LHCN-M2 (cell line): ENCODE measurements around the gene MEGF6. TPM values are rescaled to one million over a fixed set of nuclear protein-coding genes. Genes with fewer than 3 reads are reported as not detected.

Experiments
- DNase-seq: peaks from one replicate; pipeline ENCODE4 v3.0.0-alpha.2; 2012; ENCODE audit warnings: low read depth
- total RNA-seq: library from RNA; depleted of rRNA; stranded (reverse); fragments of >200 nt; gene quantifications from 2 replicates; pipeline ENCODE4 v1.2.3, GENCODE V29; 2014

Gene MEGF6
- total RNA-seq, 1 experiment from 2014 or later = 0.11 TPM

DNA sequence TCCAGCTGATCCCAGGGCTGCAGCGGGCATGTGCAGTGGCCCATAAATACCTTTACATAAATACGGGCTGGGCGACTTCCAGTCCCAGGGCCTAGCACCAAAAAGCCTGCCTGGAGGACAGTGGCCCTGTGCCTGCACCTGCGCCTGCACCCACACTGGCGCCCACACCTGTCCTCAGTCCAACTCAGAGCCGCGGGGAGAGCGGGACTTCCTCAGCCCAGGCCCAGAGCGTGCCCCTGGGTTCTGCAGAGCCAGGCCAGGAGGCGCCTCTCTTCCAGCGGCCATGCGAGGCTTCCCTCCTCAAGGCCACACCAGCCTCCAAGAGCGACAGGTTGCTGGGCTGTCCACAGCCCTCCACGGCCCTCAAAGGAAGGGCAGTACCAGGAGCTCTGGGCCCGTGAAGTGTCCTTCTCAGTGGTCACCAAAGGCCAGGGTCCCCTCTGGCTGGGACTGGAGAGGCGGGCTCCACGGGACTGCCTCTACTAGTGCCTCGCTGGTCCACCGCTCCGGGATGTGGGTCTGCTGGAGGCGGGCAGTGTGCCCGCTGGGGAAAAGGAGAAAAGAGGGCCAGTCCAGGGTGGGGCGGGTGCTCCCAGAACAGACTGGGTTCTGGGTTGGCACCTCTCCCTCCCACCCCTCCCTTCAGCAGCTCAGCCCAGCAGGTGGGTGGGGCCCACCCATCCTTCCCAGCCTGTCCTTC is 121.1 kb downstream of the MEGF6 start:
- DNase-seq = no peak

DNA sequence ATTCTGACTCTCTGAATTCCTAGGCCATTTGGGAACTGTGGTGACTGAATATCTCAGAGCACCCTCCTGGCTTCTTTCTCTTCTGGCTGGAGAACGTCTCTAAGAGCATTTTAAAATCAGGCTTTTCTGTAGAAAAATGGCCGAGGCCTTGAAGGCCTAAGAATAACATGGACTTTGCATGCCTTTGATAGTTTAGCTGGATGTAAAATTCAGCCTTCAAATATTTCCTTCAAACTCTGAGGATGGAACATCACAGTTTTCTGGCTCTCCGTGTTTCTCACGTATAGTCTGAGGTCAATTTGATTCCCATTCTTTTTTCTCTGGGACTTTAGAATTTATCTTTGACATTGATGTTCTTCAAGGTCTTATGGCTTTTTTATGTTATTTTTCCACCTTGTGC is 122.9 kb downstream of the MEGF6 start:
- no peak for DNase-seq

DNA sequence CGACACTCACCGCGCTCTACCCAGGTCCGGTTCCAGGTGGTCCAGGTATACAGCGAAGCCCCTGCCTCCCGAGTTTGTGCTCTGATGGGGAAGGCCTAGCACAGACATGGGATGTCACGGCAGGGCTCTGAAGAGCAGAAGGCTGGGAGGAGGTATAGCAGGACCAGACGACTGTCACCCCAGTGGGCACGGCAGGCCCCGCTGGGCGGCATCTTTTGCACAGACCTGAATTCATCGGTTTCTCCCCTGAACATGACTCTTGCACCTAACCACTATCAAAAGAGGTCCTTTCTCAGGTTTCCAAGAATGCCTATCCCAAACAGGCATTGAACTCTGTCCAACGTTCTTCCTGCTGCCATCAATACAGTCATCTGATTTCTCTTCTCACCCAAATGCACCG is 126.3 kb downstream of the MEGF6 start:
- DNase-seq = no peak

DNA sequence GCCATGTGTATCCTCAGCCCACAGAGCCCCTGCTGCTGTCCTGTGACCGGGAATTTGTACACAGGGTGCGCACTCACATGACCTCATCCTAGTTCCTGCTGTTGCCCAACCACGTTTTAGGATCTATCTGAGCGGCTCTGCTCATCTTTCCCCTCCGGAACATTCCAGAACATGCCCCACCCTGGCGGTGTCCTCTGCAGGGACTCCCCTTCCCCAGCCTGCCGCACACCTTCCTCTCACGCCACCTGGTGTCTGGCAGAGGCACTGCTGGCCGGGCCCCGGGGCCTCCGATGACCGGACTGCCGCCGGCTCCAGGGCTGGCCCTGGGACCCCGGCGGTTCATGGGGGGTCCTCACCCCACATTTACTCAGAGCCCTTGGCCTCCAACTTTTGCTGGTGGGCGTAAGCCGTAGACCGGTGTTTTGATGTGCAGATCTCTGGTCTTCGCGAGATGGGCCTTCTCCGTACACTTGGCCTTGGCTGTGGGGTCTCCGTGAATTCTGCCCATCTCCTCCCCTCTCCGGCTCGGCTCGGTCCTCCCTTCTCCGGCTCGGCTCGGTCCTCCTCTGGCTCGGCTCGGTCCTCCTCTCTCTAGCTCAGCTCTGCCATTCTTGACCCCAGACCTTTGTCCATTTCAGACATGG is 127.4 kb downstream of the MEGF6 start:
- DNase-seq = no peak

DNA sequence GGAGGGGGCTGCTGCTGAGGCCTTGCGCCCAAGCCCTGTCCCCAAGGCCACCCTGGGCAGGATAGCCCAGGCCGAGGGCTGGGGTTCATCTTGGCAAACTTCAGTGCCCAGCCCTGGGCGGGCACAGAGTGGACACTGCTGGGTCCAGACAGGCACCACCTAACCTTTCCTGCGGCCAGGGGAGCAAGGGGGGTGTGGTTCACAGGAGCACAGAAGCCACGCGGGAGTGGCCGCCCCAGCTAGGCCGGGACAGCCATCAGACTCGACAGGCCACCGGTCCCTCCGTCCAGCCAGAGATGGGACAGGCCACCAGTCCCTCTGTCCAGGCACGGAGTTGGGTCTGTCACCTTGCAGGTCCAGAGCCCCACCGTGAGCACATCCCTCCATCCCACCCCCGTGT is 127.9 kb downstream of the MEGF6 start:
- no peak for DNase-seq

DNA sequence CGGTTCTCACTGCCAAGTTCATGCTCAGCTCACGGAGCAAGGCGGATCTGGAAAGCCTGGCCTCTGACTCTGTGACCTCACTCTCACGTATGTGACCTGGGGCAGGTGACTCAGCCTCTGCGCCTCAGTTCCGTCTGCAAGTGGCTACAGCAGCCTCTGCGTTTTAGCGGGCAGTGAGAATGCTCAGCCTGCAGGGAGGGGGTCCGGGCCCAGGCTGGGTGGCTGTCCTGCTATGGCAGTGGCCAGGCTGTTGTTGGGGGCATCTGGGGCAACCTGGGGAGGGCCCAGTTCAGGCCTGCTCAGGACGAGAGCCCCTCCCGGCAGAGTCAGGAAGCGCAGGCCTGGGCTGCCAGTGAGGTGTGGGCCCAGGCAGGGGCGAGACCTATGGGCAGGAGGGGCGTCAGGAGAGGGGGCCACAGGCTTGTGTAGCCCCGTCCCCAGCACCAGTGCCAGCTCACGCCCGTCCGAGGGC is 128.9 kb downstream of the MEGF6 start:
- DNase-seq = no peak

DNA sequence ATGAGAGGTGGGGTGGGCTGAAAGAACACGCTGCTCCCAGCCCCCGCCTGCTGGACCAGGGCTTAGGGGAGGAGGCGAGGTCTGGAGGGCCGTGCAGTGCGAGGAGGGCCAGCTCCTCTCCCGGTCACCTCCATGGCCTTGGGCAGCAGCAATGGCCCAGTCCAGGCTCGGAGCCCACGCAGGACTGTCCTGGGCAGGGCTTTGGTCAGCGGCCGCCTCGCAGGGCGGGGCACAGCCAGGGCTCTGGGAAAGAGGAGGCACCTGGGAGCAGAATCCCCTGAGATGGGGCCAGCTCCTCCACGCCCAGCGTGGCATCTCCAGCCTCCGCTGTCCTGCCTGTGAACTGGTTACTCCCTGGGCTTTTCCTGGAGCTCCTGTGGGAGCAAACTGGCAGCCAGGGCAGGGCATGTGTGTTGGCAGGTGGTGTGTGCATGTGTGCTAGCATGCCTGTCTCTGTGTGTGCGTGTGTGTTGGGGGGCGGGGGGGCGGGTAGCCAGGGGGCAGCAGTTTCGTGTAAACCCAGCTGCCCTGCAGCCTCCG is 129.4 kb downstream of the MEGF6 start:
- DNase-seq = no peak

DNA sequence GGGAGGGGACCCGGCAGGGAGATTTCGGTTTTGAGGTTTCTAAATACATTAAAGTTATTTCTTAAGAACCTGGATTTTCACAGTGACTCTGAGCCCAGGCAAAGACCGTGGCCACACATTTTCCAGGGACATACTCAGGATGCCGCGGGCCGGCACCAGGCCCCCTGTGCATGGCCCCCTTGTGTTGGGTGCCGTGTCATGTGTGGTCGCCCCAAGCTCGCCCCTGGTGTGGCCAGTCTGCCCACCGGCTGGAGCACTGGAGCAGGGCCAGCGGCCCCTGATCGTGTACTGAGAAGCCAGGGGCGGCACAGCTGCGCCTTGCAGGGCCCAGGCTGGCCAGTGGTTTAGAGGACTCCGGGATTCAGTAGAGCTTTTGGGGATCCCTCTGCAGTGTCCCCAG is 130.3 kb downstream of the MEGF6 start:
- no peak for DNase-seq

DNA sequence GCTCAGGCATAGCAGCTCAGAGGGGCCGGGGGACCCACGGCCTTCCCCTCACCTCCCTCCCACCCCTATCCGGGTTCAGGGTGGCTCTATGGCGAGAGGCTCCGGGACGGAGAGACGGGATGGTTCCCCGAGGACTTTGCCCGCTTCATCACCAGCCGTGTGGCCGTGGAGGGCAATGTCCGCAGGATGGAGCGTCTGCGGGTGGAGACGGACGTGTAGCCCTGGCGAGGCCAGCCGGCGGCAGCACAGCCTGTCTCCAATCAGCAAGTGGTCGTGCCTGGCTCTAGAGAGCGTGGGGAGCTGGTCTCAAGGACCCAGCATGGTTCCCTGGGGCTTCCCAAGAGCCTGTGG is 131.0 kb downstream of the MEGF6 start:
- DNase-seq = no peak

DNA sequence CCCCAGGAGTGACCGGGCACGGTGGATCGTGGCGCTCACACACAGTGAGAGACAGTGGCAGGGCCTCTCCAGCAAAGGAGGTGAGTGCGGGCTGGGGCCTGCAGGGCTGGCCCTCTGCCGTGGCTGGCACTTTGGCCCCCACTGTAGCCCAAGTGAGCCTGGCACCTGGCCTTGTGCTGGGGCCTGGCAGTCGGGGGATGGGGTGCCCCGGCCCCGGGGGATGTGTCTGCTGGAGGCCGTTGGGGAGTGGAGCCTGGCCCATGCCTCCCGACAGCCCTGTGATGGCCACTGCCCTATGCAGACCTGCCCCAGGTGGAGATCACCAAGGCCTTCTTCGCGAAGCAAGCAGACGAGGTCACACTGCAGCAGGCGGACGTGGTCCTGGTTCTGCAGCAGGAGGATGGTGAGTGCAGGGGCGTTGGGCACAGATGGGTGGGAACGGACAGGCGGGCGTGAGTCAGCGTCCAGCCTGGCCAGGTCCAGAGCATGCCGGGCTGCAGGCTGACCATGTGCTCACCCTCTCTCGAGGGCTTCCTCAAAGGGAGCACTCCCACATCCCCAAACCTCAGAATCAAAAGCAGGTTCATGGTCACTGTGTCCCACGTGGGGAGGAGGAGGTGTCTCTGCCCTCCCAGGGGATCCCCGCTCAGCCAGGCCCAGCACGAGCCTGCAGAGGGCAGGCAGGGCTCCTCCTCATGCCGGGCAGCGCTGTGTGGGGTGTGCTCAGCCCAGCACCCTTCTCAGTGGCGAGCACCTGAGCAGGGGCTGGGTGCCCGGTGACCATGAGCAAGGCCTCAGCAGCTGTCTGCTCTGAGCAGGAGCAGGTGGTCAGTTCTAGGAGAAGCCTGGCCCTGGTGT is 131.6 kb downstream of the MEGF6 start:
- DNase-seq = no peak

DNA sequence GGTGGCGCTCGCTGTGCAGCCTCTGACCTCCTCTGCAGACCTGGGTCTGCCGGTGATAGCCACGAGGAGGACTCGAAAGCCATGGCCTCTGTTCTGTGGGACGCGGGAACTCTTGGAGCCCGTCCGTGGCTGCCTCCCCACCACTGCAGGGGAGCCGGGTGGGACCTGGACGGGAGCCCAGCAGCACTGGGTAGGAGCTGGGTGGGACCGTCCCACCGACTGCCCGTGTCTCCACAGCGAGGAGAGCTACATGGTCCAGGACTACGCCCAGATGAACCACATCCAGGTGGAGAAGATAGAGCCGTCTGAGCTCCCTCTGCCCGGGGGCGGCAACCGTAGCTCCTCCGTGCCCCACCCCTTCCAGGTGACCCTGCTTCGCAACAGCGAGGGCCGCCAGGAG is 133.1 kb downstream of the MEGF6 start:
- DNase-seq = no peak

DNA sequence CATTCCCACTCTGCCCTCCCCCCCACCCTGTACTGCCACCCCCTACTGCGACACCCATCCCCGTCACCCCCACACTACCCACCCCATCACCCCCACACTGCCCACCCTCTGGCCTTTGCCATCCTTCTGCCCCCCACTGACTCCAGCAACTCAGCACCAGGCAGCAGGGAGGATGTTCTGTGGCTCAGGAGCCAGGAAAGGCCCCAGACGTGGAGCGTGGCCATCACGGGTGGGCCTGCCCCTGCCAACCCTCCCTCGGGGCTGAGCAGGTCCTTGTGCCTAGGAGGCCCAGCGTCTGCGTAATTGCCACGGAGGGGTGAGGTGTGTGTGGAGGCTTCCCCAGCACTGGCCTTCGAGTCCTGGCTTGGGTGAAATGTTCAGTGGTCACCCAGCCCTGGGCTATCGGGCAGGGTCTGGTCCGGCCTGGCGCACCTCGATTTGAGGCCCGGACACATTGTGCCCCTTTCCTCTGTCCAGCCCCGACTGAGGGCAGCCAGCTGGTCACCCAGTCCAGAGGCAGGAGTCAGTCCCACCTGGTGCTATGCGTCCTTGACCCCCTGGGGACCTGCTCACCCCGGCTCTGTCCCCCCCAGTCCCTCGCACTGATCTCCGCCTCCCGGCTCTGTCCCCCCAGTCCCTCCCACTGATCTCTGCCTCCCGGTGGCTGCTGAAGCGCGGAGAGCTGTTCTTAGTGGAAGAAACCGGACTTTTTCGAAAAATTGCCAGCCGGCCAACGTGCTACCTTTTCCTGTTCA is 133.9 kb downstream of the MEGF6 start:
- no peak for DNase-seq

DNA sequence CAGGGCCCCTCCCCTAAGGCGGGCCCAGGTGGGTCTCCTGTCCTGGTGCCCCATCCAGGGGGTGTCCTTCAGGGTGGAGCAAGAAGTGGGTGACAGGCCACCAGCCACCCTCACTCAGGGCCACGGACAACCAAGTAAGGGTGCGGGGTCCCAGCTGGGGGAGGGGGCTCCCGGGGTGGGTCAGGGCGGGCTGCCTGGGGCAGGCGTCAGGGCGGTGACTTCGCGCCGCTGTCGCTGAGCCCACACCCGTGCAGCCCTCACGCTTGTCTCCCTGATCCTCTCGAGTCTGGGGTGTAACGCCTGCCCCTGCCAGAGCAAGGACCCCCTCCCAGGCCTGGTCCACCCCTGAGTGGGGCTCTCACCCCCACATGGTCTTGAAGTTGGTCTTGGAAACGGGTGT is 134.6 kb downstream of the MEGF6 start:
- DNase-seq = no peak

DNA sequence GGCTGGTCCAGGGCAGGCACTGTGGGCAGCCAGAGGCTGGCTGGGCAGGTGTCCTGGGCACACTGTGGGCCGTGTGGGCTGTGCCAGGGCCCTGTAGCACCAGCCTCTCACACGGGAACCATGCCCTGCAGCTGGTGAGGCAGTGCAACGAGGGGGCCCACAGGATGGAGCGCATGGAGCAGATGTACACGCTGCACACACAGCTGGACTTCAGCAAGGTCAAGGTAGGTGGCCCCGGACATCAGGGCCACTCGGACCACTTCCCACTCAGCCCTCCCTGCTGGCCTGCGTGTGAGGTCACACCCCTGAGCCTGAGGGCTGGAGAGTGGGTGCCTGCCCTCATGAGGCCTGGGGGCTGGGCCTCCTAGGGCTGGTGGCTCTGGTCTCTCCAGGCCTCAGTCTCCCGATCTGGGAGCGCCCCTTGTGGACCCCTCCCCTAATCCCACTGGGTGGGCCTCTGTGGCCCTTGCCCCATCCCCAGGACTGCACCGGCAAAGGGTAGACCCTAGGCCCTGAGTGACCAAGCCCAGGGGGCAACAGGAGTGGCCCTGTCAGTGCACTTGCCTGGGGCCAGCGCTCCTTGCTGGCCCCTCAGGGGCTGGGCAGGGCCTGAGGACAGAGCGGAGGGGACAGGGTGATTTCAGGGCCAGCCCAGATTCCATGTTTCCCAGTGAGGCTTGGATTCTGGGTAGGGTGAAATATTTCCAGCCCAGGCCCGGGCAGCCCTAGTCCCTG is 135.3 kb downstream of the MEGF6 start:
- no peak for DNase-seq

DNA sequence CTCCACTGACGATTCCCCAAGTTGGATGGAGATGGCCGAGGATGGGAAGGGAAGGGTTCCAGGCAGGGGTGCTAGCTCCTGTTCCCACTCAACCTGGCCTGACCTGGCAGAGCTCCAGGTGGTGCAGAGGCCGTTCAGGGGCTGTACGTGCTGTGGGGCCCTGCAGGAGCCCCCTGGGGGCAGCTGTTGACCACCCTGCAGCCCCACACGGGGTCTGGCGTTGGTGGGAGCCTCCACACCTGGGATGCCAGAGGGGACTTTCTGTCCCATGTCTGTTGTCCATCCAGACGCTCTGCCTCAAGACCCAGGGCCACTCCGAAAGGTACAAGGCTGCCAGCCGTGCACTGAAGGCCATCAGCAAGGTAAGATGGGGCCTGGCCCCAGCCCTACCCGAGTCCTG is 136.9 kb downstream of the MEGF6 start:
- no peak for DNase-seq

DNA sequence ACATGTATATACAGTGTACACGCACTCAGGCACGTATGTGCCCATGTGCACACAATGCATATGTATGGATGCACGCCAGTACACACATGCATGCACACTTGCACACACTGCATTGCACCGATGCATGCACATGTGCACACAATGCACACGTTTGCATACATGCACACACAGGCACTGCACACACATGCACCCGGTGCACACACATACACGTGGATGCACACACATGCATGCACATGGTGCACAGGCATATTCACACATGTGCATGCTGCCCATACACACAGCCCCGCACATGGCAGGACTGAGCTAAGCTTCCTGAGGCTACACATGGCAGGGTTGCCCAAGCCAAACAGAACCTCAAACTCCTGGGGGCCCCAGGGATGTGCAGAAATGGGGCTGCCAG is 137.3 kb downstream of the MEGF6 start:
- DNase-seq = no peak

DNA sequence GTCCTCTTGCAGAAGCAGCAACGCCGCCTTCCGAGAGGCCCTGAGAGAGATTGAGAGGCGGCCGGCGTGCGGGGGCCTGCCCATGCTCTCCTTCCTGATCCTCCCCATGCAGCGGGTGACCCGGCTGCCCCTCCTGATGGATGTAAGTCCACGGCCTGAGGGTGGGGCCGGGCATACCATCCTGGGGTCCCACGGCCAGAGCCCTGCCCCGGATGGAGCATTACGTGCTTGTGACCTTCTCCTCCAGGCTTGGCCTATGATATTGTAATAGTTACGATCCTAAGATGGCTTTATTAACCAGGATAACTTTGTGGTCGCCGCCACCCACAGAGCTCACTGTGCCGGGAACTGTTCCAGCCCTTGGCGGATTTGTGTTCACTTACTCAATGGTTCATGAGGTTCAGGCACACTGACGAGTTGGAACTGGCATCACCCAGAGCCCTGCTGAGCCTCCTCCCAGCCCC is 137.9 kb downstream of the MEGF6 start:
- peak; percentile 23 for DNase-seq

DNA sequence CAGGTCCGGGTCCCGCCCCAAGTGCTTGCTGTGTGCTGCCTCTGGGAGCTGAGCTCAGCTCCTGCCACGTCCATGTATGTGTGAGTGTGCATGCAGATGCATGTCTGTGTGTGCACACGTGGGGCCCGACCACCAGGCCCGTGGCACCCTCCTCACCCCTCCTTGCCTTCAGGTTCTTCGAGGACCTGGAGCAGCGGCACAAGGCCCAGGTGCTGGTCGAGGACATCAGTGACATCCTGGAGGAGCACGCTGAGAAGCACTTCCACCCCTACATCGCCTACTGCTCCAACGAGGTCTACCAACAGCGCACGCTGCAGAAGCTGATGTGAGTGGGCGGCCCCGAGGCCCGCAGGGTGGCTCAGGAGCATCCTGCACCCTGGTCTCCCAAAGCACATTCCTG is 138.4 kb downstream of the MEGF6 start:
- DNase-seq = no peak

DNA sequence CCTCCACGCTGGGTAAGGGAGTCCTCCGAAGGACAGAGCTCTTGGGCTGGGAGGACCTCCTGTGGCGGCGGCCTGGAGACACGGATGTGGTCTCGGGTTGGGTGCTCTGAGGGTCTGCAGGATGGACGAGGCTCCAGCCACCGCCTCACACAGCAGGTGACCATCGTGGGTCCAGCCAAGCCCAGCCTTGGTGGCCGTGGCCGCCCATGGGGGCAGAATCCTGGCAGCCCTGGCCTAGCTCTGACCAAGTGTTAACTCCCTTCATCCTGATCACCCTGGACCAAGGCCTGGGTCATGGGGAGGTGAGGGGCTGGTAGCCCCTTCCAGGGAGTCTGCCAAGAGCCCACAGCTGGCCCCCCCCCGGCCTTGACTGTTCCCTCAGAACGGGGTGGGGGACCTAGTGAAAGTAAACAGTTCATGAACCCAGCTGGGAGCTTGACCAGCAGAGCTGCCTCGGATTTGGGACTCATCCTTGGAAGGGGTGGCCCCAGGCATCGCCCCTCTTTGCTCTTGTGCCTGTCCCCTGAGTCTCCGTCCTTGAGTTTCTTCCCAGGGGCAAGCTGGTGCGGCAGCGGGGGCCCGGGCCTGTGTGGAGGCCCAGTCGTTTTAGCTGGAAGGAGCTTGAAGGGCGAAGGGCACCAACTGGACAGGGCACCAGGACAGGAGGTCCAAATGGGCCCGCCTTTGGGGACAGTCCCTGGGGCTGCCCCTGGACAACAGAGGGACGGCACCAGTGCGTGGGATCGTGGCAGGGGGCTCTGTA is 139.0 kb downstream of the MEGF6 start:
- no peak for DNase-seq
